Parathyroid adenoma (tissue), 2 donors: Measurements from ENCODE around the gene AIM2.

Experiments used
- H2AFZ ChIP-seq: fragments of 300-600 bp; sonication (generic); one replicate; pipeline ENCODE4 v1.7.0; 2017; ENCODE audit warnings: antibody characterized with exemption, mild to moderate bottlenecking
- H3K27ac ChIP-seq: fragments of 300-600 bp; sonication (generic); one replicate; pipeline ENCODE4 v1.7.0; 2017
- H3K27me3 ChIP-seq: fragments of 300-600 bp; sonication (generic); one replicate; pipeline ENCODE4 v1.7.0; 2017; ENCODE audit warnings: low read length; ENCODE audit not compliant: control insufficient read depth, insufficient read depth
- H3K36me3 ChIP-seq: fragments of 300-600 bp; sonication (generic); one replicate; pipeline ENCODE4 v1.7.0; 2017; ENCODE audit warnings: low read length; ENCODE audit not compliant: control insufficient read depth, insufficient read depth
- H3K4me1 ChIP-seq: fragments of 300-600 bp; sonication (generic); one replicate; pipeline ENCODE4 v1.7.0; 2017; ENCODE audit warnings: control low read depth
- H3K4me2 ChIP-seq: fragments of 300-600 bp; sonication (generic); one replicate; pipeline ENCODE4 v1.7.0; 2017; ENCODE audit warnings: low read length
- H3K4me3 ChIP-seq: fragments of 300-600 bp; sonication (generic); one replicate; pipeline ENCODE4 v1.7.0; 2017; ENCODE audit warnings: low read depth, low read length
- H3K79me2 ChIP-seq: fragments of 300-600 bp; sonication (generic); one replicate; pipeline ENCODE4 v1.7.0; 2017; ENCODE audit warnings: control low read depth
- H3K9ac ChIP-seq: fragments of 300-600 bp; sonication (generic); one replicate; pipeline ENCODE4 v1.7.0; 2017; ENCODE audit warnings: mild to moderate bottlenecking
- H3K9me3 ChIP-seq: fragments of 300-600 bp; sonication (generic); one replicate; pipeline ENCODE4 v1.7.0; 2017; ENCODE audit warnings: low read length; ENCODE audit not compliant: control insufficient read depth
- CTCF ChIP-seq: fragments of 300-600 bp; sonication (generic); IDR thresholded peaks from one replicate; pipeline ENCODE4 v1.7.0; 2017; ENCODE audit warnings: antibody characterized with exemption, mild to moderate bottlenecking
- donor health status: primary hyperparathyroidism.

Gene AIM2

GRCh38 chr1:159076438-159077119, at the start of gene AIM2:
AIM2 (minus strand) TSS chr1:159076766; CDS start chr1:159073499, 3,267 bp downstream.
- Histone ChIP-seq H3K79me2 (no peaks in the 10 kb centered on the region), H3K27me3 (no peaks in the 10 kb centered on the region), H2AFZ (no peak within 1 kb of the TSS), H3K27ac (no peak within 1 kb of the TSS), H3K4me2 (no peak within 1 kb of the TSS), H3K4me3 (no peak within 1 kb of the TSS), H3K9ac (no peak within 1 kb of the TSS), H3K9me3 (no peaks in the 10 kb centered on the region), H3K36me3 (no peaks in the 10 kb centered on the region), H3K4me1 (no peaks in the 10 kb centered on the region)
- no peak for TF ChIP-seq CTCF

- TF ChIP-seq CTCF: no peak
- Histone ChIP-seq H3K27ac (no peak overlapping the region), H3K9ac (no peak overlapping the region), H3K27me3 (no peaks in the 10 kb centered on the region), H3K4me2 (no peak overlapping the region), H2AFZ (no peak overlapping the region), H3K4me1 (no peaks in the 10 kb centered on the region), H3K9me3 (no peaks in the 10 kb centered on the region), H3K36me3 (no peaks in the 10 kb centered on the region), H3K79me2 (no peaks in the 10 kb centered on the region), H3K4me3 (no peak overlapping the region)
Measured at GRCh38 chr1:159123587-159123986, 47.0 kb upstream of the AIM2 start.

GRCh38 chr1:159122005-159122621, 45.5 kb upstream of the AIM2 start:
- no peak overlapping the region for H3K4me3 ChIP-seq

GRCh38 chr1:159121526-159121925, 45.0 kb upstream of the AIM2 start:
- no peaks in the 10 kb centered on the region for H3K79me2 ChIP-seq
- H2AFZ ChIP-seq: no peak overlapping the region
- no peaks in the 10 kb centered on the region for H3K9me3 ChIP-seq
- no peak overlapping the region for H3K9ac ChIP-seq
- H3K27ac ChIP-seq: no peak overlapping the region
- H3K4me1 ChIP-seq: no peaks in the 10 kb centered on the region
- no peaks in the 10 kb centered on the region for H3K27me3 ChIP-seq
- no peak overlapping the region for H3K4me3 ChIP-seq
- TF ChIP-seq CTCF: no peak
- no peaks in the 10 kb centered on the region for H3K36me3 ChIP-seq
- no peak overlapping the region for H3K4me2 ChIP-seq

More at GRCh38 chr1:159122005-159122621, 45.5 kb upstream of the AIM2 start:
- Histone ChIP-seq H3K9me3 (no peaks in the 10 kb centered on the region), H3K27me3 (no peaks in the 10 kb centered on the region), H3K36me3 (no peaks in the 10 kb centered on the region), H3K27ac (no peak overlapping the region), H2AFZ (no peak overlapping the region), H3K4me1 (no peaks in the 10 kb centered on the region), H3K9ac (no peak overlapping the region), H3K4me2 (no peak overlapping the region), H3K79me2 (no peaks in the 10 kb centered on the region)
- no peak for TF ChIP-seq CTCF

- no peak overlapping the region for H3K27ac ChIP-seq
- no peaks in the 10 kb centered on the region for H3K27me3 ChIP-seq
- no peak overlapping the region for H3K9ac ChIP-seq
- no peak overlapping the region for H2AFZ ChIP-seq
- H3K79me2 ChIP-seq: no peaks in the 10 kb centered on the region
- no peak overlapping the region for H3K4me3 ChIP-seq
- H3K9me3 ChIP-seq: no peaks in the 10 kb centered on the region
- no peaks in the 10 kb centered on the region for H3K36me3 ChIP-seq
- no peaks in the 10 kb centered on the region for H3K4me1 ChIP-seq
- H3K4me2 ChIP-seq: no peak overlapping the region
- TF ChIP-seq CTCF: no peak
Measured at GRCh38 chr1:159120317-159120716, 43.8 kb upstream of the AIM2 start.
